Ovary (tissue), 9 donors: Measurements from ENCODE around the gene CEP83. TPM values are rescaled to one million over a fixed set of nuclear protein-coding genes. Genes with fewer than 3 reads are reported as not detected.
A peak's percentile ranks its signal among the peaks of the same experiment; 100 is the strongest.
"Not testable (repeated sequence)": the region's sequence is repeated elsewhere in the genome, so short reads cannot be mapped to it uniquely, and the experiment has no call there.

Experiments
- DNase-seq, 5 donors: peaks; one replicate each; pipeline ENCODE4 v3.0.0-alpha.2; 2019 to 2020
- H3K27ac ChIP-seq, 2 donors: fragments of 200-600 bp; one replicate each; pipeline versions ENCODE4 v1.5.1 to v1.8.0; 2019 to 2022
- H3K27me3 ChIP-seq: fragments of 200-600 bp; one replicate; pipeline ENCODE4 v1.8.0; 2022
- H3K36me3 ChIP-seq: fragments of 200-600 bp; sonication (generic); one replicate; pipeline ENCODE4 v1.5.1; 2019
- H3K4me1 ChIP-seq: one replicate; pipeline ENCODE4 v1.8.1; 2013; ENCODE audit warnings: mild to moderate bottlenecking, moderate library complexity; ENCODE audit not compliant: insufficient read depth
- H3K4me3 ChIP-seq: fragments of 200-600 bp; sonication (generic); one replicate; pipeline ENCODE4 v1.5.1; 2017
- H3K9me3 ChIP-seq, 2 donors: fragments of 200-600 bp in 1 of 2; sonication (generic) in 1 of 2; one replicate each; pipeline versions ENCODE4 v1.5.1 to v1.8.1; 2013 to 2019; ENCODE audit warnings: mild to moderate bottlenecking in 1 of 2, moderate library complexity in 1 of 2
- EP300 ChIP-seq: sonication (generic); formaldehyde crosslinking; IDR thresholded peaks from one replicate; pipeline ENCODE4 v1.6.1; 2017; ENCODE audit warnings: antibody characterized with exemption
- POLR2A ChIP-seq: fragments of 450-650 bp; IDR thresholded peaks from one replicate; pipeline ENCODE4 v1.6.1; 2017; ENCODE audit warnings: antibody characterized with exemption, mild to moderate bottlenecking, moderate library complexity
- WGBS, 3 donors: extraction: QIAGEN DNeasy Blood & Tissue Kit in 1 of 3; methylation state at CpG; one replicate each; pipeline versions ENCODE4 v1.1.5 to v1.1.7; 2013 to 2017; 5-methylcytosine and 5-hydroxymethylcytosine counted together
- intact Hi-C, 4 donors: fragments of 100-400 bp; cut with DNase I; formaldehyde crosslinking; loops; one replicate each; pipeline versions ENCODE4 v1.11.0 to v1.15.1; 2022 to 2023
- polyA plus RNA-seq, 2 donors: library from polyadenylated mRNA; stranded (reverse); fragments of 200-250 nt in 1 of 2; fragments of 350-450 nt in 1 of 2; fragmentation: Illumina TruSeq in 1 of 2; extraction: RNeasy Lipid Tissue Mini Kit (QIAGEN cat#74804) in 1 of 2; gene quantifications; one replicate each; pipeline ENCODE4 v1.2.3, GENCODE V29; 2013 to 2014
- total RNA-seq, 7 donors: library from RNA; depleted of rRNA in 2 of 7; stranded (reverse); fragments of >200 nt in 2 of 7; fragmentation: NEBNext Ultra II Directional in 3 of 7; extraction: Animal tissue kit (Norgen Biotek cat#: 25700) in 3 of 7; gene quantifications; one replicate each; pipeline versions ENCODE4 v1.1.0 to v1.2.4, GENCODE V29; 2016 to 2023
- TF ChIP-seq, protein P1 (sequence below), 3 donors: fragments of 450-650 bp in 2 of 3; fragments of 200-600 bp in 1 of 3; IDR thresholded peaks; one replicate each; pipeline versions ENCODE4 v1.5.1 to v1.8.0; 2016 to 2022; ENCODE audit warnings: antibody characterized with exemption in 3 of 3, mild to moderate bottlenecking in 1 of 3
- donor health status: DM: no; HTN: no; CAD: no; lungs with moderate emphysema.
- donor health status: DM: no; HTN: no; CAD: no.
- donor health status: Bipolar disorder and iron deficiency.
- donor health status: DM: yes; HTN: yes; CAD: no.
- donor health status: DM: no; HTN: no; CAD: no.
- donor health status: DM: yes; HTN: yes; CAD: no.

The CEP83 gene
- total and polyA plus RNA-seq, 9 donors = 5.5 to 47.6 (median 17.3) TPM

DNA sequence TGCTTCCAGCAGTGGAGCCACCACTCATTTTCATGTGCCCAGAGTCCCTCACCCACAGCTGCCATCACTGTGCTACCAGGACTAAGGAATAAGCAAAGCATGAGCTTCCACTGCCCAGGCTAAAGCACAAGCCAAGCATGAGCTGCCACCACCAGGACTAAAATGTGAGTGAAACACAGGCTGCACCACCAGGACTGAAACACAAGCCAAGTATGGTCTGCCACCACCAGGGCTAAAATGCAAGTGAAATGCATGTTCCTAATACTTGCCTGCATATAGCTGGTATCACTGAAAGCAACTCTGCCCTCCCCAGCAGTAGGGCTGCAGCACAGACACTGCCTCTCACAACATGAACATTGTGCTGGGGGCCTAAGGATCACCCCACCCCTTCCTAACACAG lies 30.0 kb downstream of the CEP83 start:
- Histone ChIP-seq H3K9me3 (no peaks in the 10 kb centered on the region), H3K4me3 (no peak overlapping the region), H3K27ac (no peak overlapping the region), H3K4me1 (peaks cover 3% of the 10 kb centered on the region), H3K36me3 (no peaks in the 10 kb centered on the region), H3K27me3 (no peaks in the 10 kb centered on the region)
- no peak for DNase-seq
- TF ChIP-seq, protein P1, sequence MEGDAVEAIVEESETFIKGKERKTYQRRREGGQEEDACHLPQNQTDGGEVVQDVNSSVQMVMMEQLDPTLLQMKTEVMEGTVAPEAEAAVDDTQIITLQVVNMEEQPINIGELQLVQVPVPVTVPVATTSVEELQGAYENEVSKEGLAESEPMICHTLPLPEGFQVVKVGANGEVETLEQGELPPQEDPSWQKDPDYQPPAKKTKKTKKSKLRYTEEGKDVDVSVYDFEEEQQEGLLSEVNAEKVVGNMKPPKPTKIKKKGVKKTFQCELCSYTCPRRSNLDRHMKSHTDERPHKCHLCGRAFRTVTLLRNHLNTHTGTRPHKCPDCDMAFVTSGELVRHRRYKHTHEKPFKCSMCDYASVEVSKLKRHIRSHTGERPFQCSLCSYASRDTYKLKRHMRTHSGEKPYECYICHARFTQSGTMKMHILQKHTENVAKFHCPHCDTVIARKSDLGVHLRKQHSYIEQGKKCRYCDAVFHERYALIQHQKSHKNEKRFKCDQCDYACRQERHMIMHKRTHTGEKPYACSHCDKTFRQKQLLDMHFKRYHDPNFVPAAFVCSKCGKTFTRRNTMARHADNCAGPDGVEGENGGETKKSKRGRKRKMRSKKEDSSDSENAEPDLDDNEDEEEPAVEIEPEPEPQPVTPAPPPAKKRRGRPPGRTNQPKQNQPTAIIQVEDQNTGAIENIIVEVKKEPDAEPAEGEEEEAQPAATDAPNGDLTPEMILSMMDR (IDR thresholded peaks at IDR 0.05) = no peak
- no peak for TF ChIP-seq EP300
- no peak for TF ChIP-seq POLR2A
- intact Hi-C loops = loop anchor here in 3 of 4 donors (5.0 to 10.0 kb wide), 3 partner anchors 105 to 285 kb away; partner anchors contain the start of gene PLXNC1 (in 2 of the 3)

DNA sequence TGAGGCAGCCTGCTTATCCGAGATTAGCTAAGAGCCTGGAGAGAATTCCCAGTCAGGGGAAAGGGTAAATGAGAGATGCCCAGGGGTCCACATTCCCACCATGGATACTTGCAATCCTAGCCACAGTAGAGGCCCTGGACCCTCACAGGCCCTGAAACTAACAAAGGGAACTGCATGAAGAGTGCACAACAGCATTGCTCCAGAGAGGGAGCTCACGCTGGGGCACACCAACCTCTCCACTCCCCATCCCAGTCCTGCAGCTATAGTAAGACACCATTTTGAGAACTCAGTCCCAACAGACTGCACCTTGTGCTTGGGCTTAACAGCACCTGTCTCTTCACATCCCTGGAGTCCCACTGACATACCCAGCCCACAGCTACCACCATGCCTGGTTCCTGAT lies 30.5 kb downstream of the CEP83 start:
- WGBS, 3 donors = 97 to 98% (median 98%) methylated on average over 2 of the region's 2 CpGs
- Histone ChIP-seq H3K27me3 (no peaks in the 10 kb centered on the region), H3K4me3 (no peak overlapping the region), H3K27ac (no peak overlapping the region), H3K4me1 (peaks cover 3% of the 10 kb centered on the region), H3K9me3 (no peaks in the 10 kb centered on the region), H3K36me3 (no peaks in the 10 kb centered on the region)
- TF ChIP-seq POLR2A (no peak), EP300 (no peak)
- TF ChIP-seq, protein P1 (IDR thresholded peaks at IDR 0.05) = no peak
- no peak for DNase-seq
- intact Hi-C loops = no loop called here

DNA sequence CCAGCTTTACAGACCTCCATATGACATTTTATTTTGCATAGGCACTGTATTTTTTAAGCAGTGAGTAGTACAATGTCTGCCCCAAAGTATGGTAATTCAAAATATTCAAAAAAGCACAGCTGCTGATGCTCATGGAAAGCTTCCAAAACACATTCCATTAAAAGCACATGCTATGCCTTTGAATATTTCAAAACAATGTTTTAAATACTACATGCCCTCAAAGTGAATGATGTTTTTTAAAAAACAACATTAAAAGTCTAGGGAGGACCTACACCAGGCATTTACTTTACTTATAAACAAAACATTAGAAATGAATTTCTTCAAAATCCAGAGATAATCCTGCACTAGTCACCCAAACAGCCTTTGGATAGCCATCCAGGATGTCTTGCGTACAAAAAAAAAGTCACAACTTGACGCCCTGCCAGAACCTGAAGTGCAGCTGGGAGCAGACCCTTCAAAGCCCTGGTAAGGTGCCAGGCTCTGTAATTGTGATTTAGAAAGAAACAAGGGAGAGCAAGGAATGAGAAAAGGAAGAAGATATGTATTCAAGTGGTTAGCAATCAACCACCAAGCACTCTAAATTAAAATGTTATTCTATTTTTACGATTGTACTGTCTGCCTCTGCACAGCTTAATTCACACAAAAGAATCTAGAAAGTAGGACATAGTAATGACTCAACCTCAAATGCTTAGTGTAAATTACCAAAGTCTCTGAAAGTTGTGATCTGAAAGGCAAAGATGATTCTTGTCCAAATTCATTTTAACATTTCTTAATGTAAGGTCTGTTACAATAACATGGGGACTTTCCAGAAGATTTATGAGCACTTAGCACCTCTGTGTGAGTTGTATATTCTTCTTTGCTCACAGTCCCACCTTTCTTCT lies 31.9 kb downstream of the CEP83 start:
- no peak for TF ChIP-seq POLR2A
- TF ChIP-seq EP300 = no peak
- TF ChIP-seq, protein P1 (IDR thresholded peaks at IDR 0.05) = no peak
- WGBS, 3 donors = 2 to 3% (median 3%) methylated on average over 3 of the region's 3 CpGs
- Histone ChIP-seq H3K36me3 (no peaks in the 10 kb centered on the region), H3K27ac (peak overlapping the region in 1 of 2 donors; percentile 5), H3K9me3 (no peaks in the 10 kb centered on the region), H3K4me1 (peaks cover 3% of the 10 kb centered on the region), H3K27me3 (no peaks in the 10 kb centered on the region), H3K4me3 (no peak overlapping the region)
- intact Hi-C loops = no loop called here
- peak; percentile 70 to 86 (median 76) for DNase-seq

DNA sequence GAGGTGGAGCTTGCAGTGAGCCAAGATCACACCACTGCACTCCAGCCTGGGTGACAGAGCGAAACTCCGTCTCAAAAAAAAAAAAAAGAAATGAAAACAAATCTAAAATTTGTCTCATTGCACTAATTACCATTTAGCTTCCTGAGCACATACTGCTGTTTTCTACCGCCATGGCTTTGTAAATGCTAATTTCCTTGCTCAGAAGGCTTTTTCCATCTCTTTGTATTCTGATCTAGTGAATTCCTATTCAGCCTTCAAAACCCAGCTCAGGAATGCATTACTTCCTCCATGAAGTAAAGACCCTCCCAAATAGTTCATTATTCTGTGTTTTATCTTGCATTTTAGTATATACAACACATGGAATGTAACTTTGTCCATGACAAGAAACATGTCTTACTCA lies 33.6 kb downstream of the CEP83 start:
- H3K9me3 ChIP-seq = peaks cover 0 to 6% of the 10 kb centered on the region in 2 donors
- intact Hi-C loops = no loop called here

DNA sequence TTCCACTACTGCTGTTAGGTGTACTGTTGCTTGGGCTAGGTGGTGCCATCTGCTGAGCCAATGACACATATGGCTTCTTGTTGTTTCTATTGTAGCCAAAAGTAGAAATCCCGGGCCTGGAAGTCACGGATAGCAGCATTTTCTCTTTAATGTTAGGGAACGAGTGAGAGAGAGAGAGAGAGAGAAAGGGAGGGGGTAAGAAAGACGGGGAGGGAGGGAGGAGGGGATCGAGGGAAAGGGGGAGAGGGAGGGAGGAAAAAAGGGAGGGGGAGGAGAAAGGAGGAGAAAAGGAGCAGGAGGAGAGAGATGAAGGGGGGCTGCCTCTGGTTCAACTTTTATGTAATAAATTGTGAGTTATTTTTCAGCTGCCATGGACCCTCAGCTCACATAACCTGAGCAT lies 34.8 kb downstream of the CEP83 start:
- WGBS, 3 donors = 93 to 98% (median 94%) methylated on average over 5 of the region's 5 CpGs
- DNase-seq, H3K4me1 ChIP-seq, H3K27me3 ChIP-seq, H3K27ac ChIP-seq, intact Hi-C loops, H3K9me3 ChIP-seq, H3K4me3 ChIP-seq, H3K36me3 ChIP-seq: not testable (repeated sequence)

More for the DNA sequence above, 33.6 kb downstream of the CEP83 start:
- no peak overlapping the region for H3K4me3 ChIP-seq
- WGBS, 3 donors = 94 to 99% (median 96%) methylated on average over 3 of the region's 3 CpGs
- H3K27ac ChIP-seq = no peak overlapping the region
- H3K4me1 ChIP-seq = peaks cover 3% of the 10 kb centered on the region
- TF ChIP-seq POLR2A = no peak
- TF ChIP-seq, protein P1 (IDR thresholded peaks at IDR 0.05) = no peak
- TF ChIP-seq EP300 = no peak
- no peak for DNase-seq
- H3K27me3 ChIP-seq = no peaks in the 10 kb centered on the region
- H3K36me3 ChIP-seq = no peaks in the 10 kb centered on the region
